MV-4-11 (cell line): ENCODE measurements around the gene PPP4R4.
"Not testable (repeated sequence)": the region's sequence is repeated elsewhere in the genome, so short reads cannot be mapped to it uniquely, and the experiment has no call there.

ENCODE experiments used
- DNase-seq: peaks from one replicate; lab custom pipeline; 2025; lab: John Stamatoyannopoulos, UW

The PPP4R4 gene

DNA sequence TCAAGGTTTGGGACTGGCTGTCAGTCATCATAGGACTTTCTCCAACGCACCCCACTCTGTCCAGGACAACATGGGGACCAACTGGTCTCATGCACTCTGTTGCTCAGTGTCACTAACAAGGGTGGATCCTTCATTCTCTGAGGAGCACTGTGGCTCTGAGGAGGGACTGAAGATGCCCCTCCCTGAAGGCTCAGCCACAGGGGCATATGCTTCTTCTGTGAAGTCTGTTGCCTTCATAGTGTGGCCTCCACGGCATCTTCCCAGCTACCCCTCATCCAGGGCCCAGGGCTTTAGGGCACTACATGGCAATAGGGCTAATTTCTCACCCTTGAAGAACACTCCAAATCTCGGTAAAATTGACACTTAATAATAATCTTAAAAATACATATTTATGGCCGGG lies 30.4 kb upstream of the PPP4R4 start:
- DNase-seq, result no peak

- DNase-seq, result peak; percentile 67
These were observed 29.4 kb upstream of the PPP4R4 start for GRCh38 chr14:94144765-94145164.

GRCh38 chr14:94145902-94146527 lies 28.1 kb upstream of the PPP4R4 start:
- no peak for DNase-seq

- no peak for DNase-seq
These were observed 21.4 kb upstream of the PPP4R4 start for GRCh38 chr14:94152676-94153075.

GRCh38 chr14:94153750-94154342 lies 20.3 kb upstream of the PPP4R4 start:
- DNase-seq, result no peak

GRCh38 chr14:94156143-94156542 lies 18.0 kb upstream of the PPP4R4 start:
- DNase-seq, result not testable (repeated sequence)

- DNase-seq, result no peak
These were observed 16.9 kb upstream of the PPP4R4 start for GRCh38 chr14:94157197-94157596.

GRCh38 chr14:94158239-94158883 lies 15.8 kb upstream of the PPP4R4 start:
- DNase-seq, result no peak

- DNase-seq, result no peak
These were observed 13.1 kb upstream of the PPP4R4 start for GRCh38 chr14:94161058-94161457.

GRCh38 chr14:94161981-94162380 lies 12.1 kb upstream of the PPP4R4 start:
- DNase-seq, result peak; percentile 74

DNA sequence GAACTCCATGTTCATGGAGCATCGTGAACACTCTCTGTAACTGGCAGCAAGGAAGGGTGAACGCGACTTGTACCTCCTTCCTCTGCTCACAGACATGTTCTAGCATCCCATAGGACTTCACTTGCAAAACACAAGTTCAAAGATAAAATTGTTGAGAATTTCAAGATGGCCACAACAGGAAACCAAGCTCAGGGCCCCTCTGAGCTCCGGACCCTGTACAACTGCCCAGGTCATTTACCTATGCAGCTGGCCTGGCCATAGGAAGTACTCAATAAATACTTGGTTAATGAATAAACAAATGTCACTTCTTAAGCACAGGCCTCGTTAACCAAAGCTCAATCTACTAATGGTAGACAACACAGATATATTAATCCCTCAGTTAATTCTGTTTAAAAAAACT lies 11.7 kb upstream of the PPP4R4 start:
- DNase-seq, result no peak

GRCh38 chr14:94163796-94164195 lies 10.3 kb upstream of the PPP4R4 start:
- peak; percentile 65 for DNase-seq

- DNase-seq, result no peak
These were observed 9.3 kb upstream of the PPP4R4 start for GRCh38 chr14:94164685-94165431.

DNA sequence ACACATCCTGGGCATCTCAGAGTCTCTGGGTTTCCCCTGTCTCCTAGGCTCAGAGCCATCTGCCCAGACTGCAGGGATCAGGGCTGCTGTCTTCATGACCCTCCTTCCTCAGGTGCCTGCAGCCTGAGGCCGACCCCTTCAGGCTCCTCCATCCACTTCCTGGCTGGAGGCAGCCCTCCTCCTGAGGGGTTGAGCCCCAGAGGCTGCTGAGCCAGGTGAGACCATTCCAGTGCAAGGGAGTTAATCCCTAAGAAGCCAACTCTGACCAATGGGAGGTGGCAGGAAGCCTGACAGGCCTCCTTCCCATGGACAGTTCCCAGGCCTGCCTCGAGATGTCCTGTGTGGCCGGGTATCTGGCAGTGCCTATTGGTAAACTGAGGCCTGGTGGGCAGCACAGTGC lies 8.4 kb upstream of the PPP4R4 start:
- DNase-seq, result no peak

DNA sequence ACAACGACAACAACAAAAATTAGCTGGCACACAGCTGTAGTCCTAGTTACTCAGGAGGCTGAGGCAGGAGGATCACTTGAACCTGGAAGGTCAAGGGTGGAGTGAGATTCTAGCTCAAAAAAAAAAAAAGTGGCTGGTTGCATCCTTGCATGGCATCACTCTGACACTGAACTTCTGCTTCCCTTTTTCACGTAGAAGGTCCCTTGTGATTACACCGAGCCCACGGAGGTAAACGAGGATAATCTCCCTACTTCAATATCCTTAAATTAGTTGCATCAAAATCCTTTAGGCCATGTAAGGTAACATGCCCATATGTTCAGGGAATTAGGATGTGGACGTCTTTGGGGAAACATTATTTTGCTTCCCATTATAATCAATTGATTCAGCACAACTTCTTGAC lies 4.0 kb upstream of the PPP4R4 start:
- DNase-seq, result no peak

DNA sequence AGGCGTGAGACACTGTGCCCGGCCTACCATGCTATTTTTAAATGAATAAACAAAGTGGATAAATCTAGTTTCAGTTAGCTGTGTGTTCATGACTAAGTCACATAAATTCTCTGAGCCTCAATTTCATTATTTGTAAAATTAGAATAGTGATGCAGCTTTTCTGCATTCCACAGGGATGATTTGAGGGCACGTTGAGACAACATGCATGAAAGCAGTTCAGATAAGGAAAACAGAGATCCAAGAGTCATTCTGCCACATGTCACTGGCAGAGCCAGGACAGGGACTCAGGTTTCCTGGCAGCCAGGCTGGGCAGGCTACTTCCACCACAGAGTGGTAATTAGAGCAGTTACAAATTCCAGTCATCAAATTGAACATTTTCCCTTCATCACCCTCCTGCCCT lies 2.9 kb upstream of the PPP4R4 start:
- DNase-seq, result no peak

GRCh38 chr14:94172545-94172944 lies 1.6 kb upstream of the PPP4R4 start:
- DNase-seq, result no peak

- no peak for DNase-seq
These were observed 644 bp upstream of the PPP4R4 start for GRCh38 chr14:94173471-94173884.

DNA sequence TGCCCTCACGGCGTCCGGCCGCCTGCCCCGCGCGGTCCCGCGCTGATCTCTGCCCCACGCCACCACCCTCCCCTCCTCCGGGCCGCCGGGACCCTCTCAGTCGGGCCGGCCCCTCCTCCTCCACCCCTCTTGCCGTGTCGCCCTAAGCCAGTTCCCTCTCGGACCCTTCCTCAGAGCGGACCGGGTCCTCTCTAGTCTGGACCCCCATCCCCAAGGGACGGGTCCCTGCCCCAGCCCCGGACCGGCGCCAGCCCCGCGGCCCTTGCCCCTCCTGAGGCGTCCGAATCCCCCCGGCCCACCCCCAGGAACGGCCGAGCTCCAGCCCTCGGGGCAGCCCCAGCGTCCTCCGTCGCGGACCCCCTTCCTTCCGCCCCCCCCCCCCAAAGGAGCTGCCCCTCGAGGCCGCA lies 485 bp downstream of the PPP4R4 start:
- DNase-seq, result no peak

- no peak for DNase-seq
These were observed 1.1 kb downstream of the PPP4R4 start for GRCh38 chr14:94175011-94175745.

- DNase-seq, result no peak
These were observed 1.6 kb downstream of the PPP4R4 start for GRCh38 chr14:94175747-94176146.

- DNase-seq, result no peak
These were observed 2.7 kb downstream of the PPP4R4 start for GRCh38 chr14:94176808-94177207.
